Lung (tissue), 12 donors: ENCODE data around the gene CYTH3. TPM values are rescaled to one million over a fixed set of nuclear protein-coding genes. Genes with fewer than 3 reads are reported as not detected.
"Not testable (repeated sequence)": the region's sequence is repeated elsewhere in the genome, so short reads cannot be mapped to it uniquely, and the experiment has no call there.

Experiments used
- ATAC-seq: fragments of 200-7000 bp; cut with Tn5 transposase; one replicate; pipeline ENCODE4 v1.9.1; 2020; ENCODE audit warnings: moderate number of reproducible peaks; ENCODE audit not compliant: insufficient read depth, low FRiP score
- DNase-seq, 3 donors: peaks; one replicate each; pipeline ENCODE4 v3.0.0-alpha.2; 2013 to 2017
- H3K27ac ChIP-seq, 2 donors: one replicate each; pipeline ENCODE4 v1.5.1; 2013; ENCODE audit warnings: mild to moderate bottlenecking in 2 of 2, moderate library complexity in 2 of 2, control low read depth in 1 of 2, inconsistent platforms in 1 of 2, low read depth in 1 of 2, low read length in 1 of 2
- H3K27me3 ChIP-seq, 3 donors: one replicate each; pipeline ENCODE4 v1.5.1; 2013; ENCODE audit warnings: low read length in 2 of 3; ENCODE audit not compliant: control insufficient read depth in 3 of 3, insufficient read depth in 3 of 3
- H3K36me3 ChIP-seq, 4 donors: one replicate each; pipeline ENCODE4 v1.5.1; 2013; ENCODE audit warnings: low read length in 4 of 4, mild to moderate bottlenecking in 1 of 4, moderate library complexity in 1 of 4; ENCODE audit not compliant: control insufficient read depth in 4 of 4, insufficient read depth in 4 of 4
- H3K4me1 ChIP-seq, 5 donors: one replicate each; pipeline ENCODE4 v1.5.1; 2013; ENCODE audit warnings: low read length in 5 of 5, mild to moderate bottlenecking in 2 of 5, moderate library complexity in 1 of 5; ENCODE audit not compliant: control insufficient read depth in 5 of 5, insufficient read depth in 5 of 5
- H3K4me3 ChIP-seq: one replicate; pipeline ENCODE4 v1.5.1; 2013; ENCODE audit warnings: mild to moderate bottlenecking, control low read depth, moderate library complexity
- H3K9ac ChIP-seq, 2 donors: one replicate each; pipeline ENCODE4 v1.5.1; 2013; ENCODE audit warnings: low read length in 2 of 2, control low read depth in 1 of 2; ENCODE audit not compliant: insufficient read depth in 1 of 2
- H3K9me3 ChIP-seq, 4 donors: one replicate each; pipeline ENCODE4 v1.5.1; 2013; ENCODE audit warnings: low read length in 3 of 4, mild to moderate bottlenecking in 1 of 4, moderate library complexity in 1 of 4; ENCODE audit not compliant: control insufficient read depth in 4 of 4, insufficient read depth in 3 of 4
- CTCF ChIP-seq: IDR thresholded peaks from 2 replicates; pipeline ENCODE4 v1.5.1; 2012; ENCODE audit warnings: mild to moderate bottlenecking; ENCODE audit errors: control extremely low read depth, extremely low read depth
- WGBS, 2 donors: extraction: QIAGEN DNeasy Blood & Tissue Kit; methylation state at CpG; one replicate each; pipeline ENCODE4 v1.1.7; 2013; 5-methylcytosine and 5-hydroxymethylcytosine counted together
- polyA plus RNA-seq, 2 donors: library from polyadenylated mRNA; stranded (reverse); fragments of 200-250 nt; gene quantifications; one replicate each; pipeline ENCODE4 v1.2.1, GENCODE V29; 2013
- total RNA-seq, 2 donors: library from RNA; depleted of rRNA in 1 of 2; stranded (reverse); fragments of >200 nt in 1 of 2; gene quantifications; one replicate each; pipeline ENCODE4 v1.2.1, GENCODE V29; 2014 to 2021
- donor health status: control.
- donor health status: control.
- donor health status: Bipolar disorder and iron deficiency.
- donor health status: healthy.
- donor health status: DM: yes; HTN: yes; CAD: no.

Gene CYTH3
- total and polyA plus RNA-seq, 4 donors: 8.2 to 28.7 (median 15.5) TPM

- Histone ChIP-seq H3K4me3 (no peak overlapping the region), H3K9me3 (no peaks in the 10 kb centered on the region), H3K36me3 (peaks cover 0 to 6% (median 0%) of the 10 kb centered on the region in 4 donors), H3K27me3 (no peaks in the 10 kb centered on the region), H3K27ac (no peak overlapping the region), H3K9ac (no peak overlapping the region), H3K4me1 (peaks cover 0 to 10% (median 0%) of the 10 kb centered on the region in 5 donors)
- ATAC-seq (no peak), DNase-seq (no peak)
- WGBS, 2 donors: 80 to 88% methylated on average over 8 of the region's 8 CpGs
- no peak for TF ChIP-seq CTCF
Observed at GRCh38 chr7:6193709-6194108, 78.7 kb downstream of the CYTH3 start.

GRCh38 chr7:6190563-6190962 is 81.9 kb downstream of the CYTH3 start:
- not testable (repeated sequence) for H3K4me1 ChIP-seq, H3K4me3 ChIP-seq, H3K9me3 ChIP-seq, DNase-seq, H3K9ac ChIP-seq, H3K27ac ChIP-seq, H3K27me3 ChIP-seq, ATAC-seq
- 94 to 97% methylated on average over 7 of the region's 7 CpGs for WGBS, 2 donors
- H3K36me3 ChIP-seq: peaks cover 0 to 13% (median 4%) of the 10 kb centered on the region in 4 donors

GRCh38 chr7:6188389-6188788 is 84.0 kb downstream of the CYTH3 start:
- 91 to 92% methylated on average over 5 of the region's 5 CpGs for WGBS, 2 donors
- Histone ChIP-seq H3K4me1 (no peaks in the 10 kb centered on the region), H3K27me3 (no peaks in the 10 kb centered on the region), H3K36me3 (peaks cover 0 to 13% (median 4%) of the 10 kb centered on the region in 4 donors), H3K27ac (no peak overlapping the region), H3K9me3 (no peaks in the 10 kb centered on the region), H3K4me3 (no peak overlapping the region), H3K9ac (no peak overlapping the region)
- no peak for DNase-seq
- TF ChIP-seq CTCF: no peak
- ATAC-seq: no peak

GRCh38 chr7:6186577-6186976 is 85.8 kb downstream of the CYTH3 start:
- Histone ChIP-seq H3K9me3 (no peaks in the 10 kb centered on the region), H3K4me3 (no peak overlapping the region), H3K36me3 (peaks cover 0 to 16% (median 4%) of the 10 kb centered on the region in 4 donors), H3K27ac (no peak overlapping the region), H3K4me1 (no peaks in the 10 kb centered on the region), H3K27me3 (no peaks in the 10 kb centered on the region), H3K9ac (no peak overlapping the region)
- 86 to 87% methylated on average over 11 of the region's 11 CpGs for WGBS, 2 donors
- no peak for TF ChIP-seq CTCF
- DNase-seq (no peak), ATAC-seq (no peak)
